Measurements from ENCODE around the gene ADAMTS14.

DNA sequence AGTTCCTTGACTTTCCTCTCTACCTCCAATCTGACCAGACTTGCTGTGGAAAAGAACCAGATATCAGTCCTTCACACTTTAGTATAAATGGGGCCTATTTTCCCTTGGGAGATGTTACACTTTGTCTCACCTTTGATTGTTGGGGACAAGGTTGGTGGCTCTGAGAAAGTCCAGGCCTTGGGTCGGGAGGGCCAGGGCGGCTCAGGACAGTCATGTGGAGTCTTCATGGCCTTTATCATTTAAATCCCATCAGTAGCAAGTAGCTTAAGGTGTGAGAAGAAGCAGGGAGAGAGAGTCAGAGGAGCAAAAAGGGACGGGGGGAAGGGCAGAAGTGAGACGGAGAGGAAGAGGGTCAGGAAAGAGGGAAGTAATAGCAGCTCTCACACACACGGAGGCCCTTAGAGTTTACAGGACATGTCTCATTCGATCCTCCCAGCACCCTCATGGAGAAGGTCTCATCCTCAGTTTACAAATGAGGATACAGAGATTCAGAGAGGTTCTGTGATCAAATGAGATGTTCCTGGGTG, 72.4 kb downstream of the ADAMTS14 start:
- TF ChIP-seq ZNF8 (CRISPR knock-in tag; IDR thresholded peaks at IDR 0.05): no peak
- no peak for TF ChIP-seq ZNF70 (CRISPR knock-in tag; IDR thresholded peaks at IDR 0.05)
- no peak for TF ChIP-seq ZFP30 (CRISPR knock-in tag; IDR thresholded peaks at IDR 0.05)
- no peak for TF ChIP-seq ARNTL (CRISPR knock-in tag; IDR thresholded peaks at IDR 0.05; ENCODE audit: borderline replicate concordance, low read depth)
- no peak for TF ChIP-seq BACH2 (CRISPR knock-in tag; IDR thresholded peaks at IDR 0.05; ENCODE audit: borderline replicate concordance)
- no peak for TF ChIP-seq PATZ1 (CRISPR knock-in tag; IDR thresholded peaks at IDR 0.05; ENCODE audit: borderline replicate concordance)
- no peak for TF ChIP-seq ISL1 (CRISPR knock-in tag; IDR thresholded peaks at IDR 0.05)
- no peak for TF ChIP-seq TSHZ2 (CRISPR knock-in tag; IDR thresholded peaks at IDR 0.05)
- no peak for TF ChIP-seq ZFP3 (CRISPR knock-in tag; IDR thresholded peaks at IDR 0.05)

All from SK-N-SH treated with all-trans-retinoic acid at 6 μM for 48 hours (cell line).